ENCODE measurements around the gene ADGRD2. TPM values are rescaled to one million over a fixed set of nuclear protein-coding genes. Genes with fewer than 3 reads are reported as not detected.

Gene ADGRD2
- polyA plus RNA-seq, 1 donor (not counting 4 experiments of a cell fraction or from before 2014, with no cell fraction given), result not detected

DNA sequence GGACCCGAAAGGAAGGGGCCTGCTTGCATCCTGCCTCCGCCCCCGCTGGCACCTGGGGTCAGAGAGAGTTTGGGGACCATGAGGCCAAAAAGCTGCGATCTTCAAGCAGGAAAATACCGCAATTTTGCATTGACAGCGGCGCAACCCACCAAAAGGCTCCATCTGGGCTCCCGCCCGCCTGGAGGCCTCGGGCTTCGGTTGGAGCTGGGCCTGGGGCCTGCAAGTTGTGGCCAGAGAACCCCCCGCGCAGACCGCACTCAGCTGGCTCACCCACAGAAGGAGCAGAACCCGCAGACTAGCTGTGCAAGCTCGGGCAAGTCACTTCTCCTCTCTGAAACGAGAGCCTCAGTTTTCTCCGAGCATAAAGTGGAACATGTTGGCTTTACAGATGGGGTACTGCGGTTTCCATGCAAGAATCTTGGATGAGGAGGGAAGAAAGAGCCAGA is 55.7 kb downstream of the ADGRD2 start:
- H3K27me3 ChIP-seq (ENCODE audit: control insufficient read depth, extremely low read depth, insufficient read depth, low read length), result peaks cover 51% of the 10 kb centered on the region
- H3K27ac ChIP-seq (ENCODE audit: control insufficient read depth, insufficient read depth, low read length), result no peak overlapping the region
- no peaks in the 10 kb centered on the region for H4K20me1 ChIP-seq (ENCODE audit: control insufficient read depth, extremely low read depth, insufficient read depth, low read length)
- H3K4me3 ChIP-seq (ENCODE audit: control insufficient read depth in 2 of 3, extremely low read depth in 1 of 3, insufficient read depth in 2 of 3, low read depth in 1 of 3, low read length in 3 of 3), result no peak overlapping the region
- no peaks in the 10 kb centered on the region for H3K9me3 ChIP-seq (ENCODE audit: control insufficient read depth, low read depth, low read length)
- FAIRE-seq (no peak), DNase-seq (ENCODE audit: low read depth, low spot score) (no peak)
- TF ChIP-seq CTCF (optimal IDR thresholded peaks at IDR 0.05 in 1 of 3, IDR thresholded peaks at IDR 0.05 in 1 of 3, conservative IDR thresholded peaks at IDR 0.05 in 1 of 3; ENCODE audit: extremely low read depth in 1 of 3, insufficient read depth in 2 of 3, low read length in 3 of 3), result no peak
- TF ChIP-seq EZH2 (IDR thresholded peaks at IDR 0.05; ENCODE audit: low read length), result no peak
- H3K79me2 ChIP-seq (ENCODE audit: control insufficient read depth, insufficient read depth, low read length), result no peaks in the 10 kb centered on the region
- H3K36me3 ChIP-seq (ENCODE audit: control insufficient read depth in 2 of 2, extremely low read depth in 1 of 2, insufficient read depth in 2 of 2, low read length in 2 of 2), result no peaks in the 10 kb centered on the region
- no peaks in the 10 kb centered on the region for H3K9me1 ChIP-seq (ENCODE audit: control insufficient read depth, extremely low read depth, insufficient read depth, low read length)
- no peak overlapping the region for H3K9ac ChIP-seq (ENCODE audit: control insufficient read depth, extremely low read depth, insufficient read depth, low read length)
- H3K4me2 ChIP-seq (ENCODE audit: control insufficient read depth, extremely low read depth, insufficient read depth, low read depth, low read length), result peak overlapping the region; percentile 27
- dilution Hi-C loops (cut with MboI; ENCODE audit: extremely low pct_ligation_motif_present, low sequenced_read_pairs), result no loop called here
- no peak overlapping the region for H2AFZ ChIP-seq (ENCODE audit: control insufficient read depth, low read length)
- H3K4me1 ChIP-seq (ENCODE audit: control insufficient read depth, extremely low read depth, insufficient read depth, low read length), result peaks cover 9% of the 10 kb centered on the region

- peaks cover 46% of the 10 kb centered on the region for H3K27me3 ChIP-seq (ENCODE audit: control insufficient read depth, extremely low read depth, insufficient read depth, low read length)
- no peaks in the 10 kb centered on the region for H3K36me3 ChIP-seq (ENCODE audit: control insufficient read depth in 2 of 2, extremely low read depth in 1 of 2, insufficient read depth in 2 of 2, low read length in 2 of 2)
- H3K9ac ChIP-seq (ENCODE audit: control insufficient read depth, extremely low read depth, insufficient read depth, low read length), result no peak overlapping the region
Observed at GRCh38 chr9:124506433-124506832, 56.2 kb downstream of the ADGRD2 start.

More at GRCh38 chr9:124506433-124506832, 56.2 kb downstream of the ADGRD2 start:
- Histone ChIP-seq H3K9me1 (ENCODE audit: control insufficient read depth, extremely low read depth, insufficient read depth, low read length) (no peaks in the 10 kb centered on the region), H4K20me1 (ENCODE audit: control insufficient read depth, extremely low read depth, insufficient read depth, low read length) (no peaks in the 10 kb centered on the region), H3K9me3 (ENCODE audit: control insufficient read depth, low read depth, low read length) (no peaks in the 10 kb centered on the region), H2AFZ (ENCODE audit: control insufficient read depth, low read length) (no peak overlapping the region), H3K4me2 (ENCODE audit: control insufficient read depth, extremely low read depth, insufficient read depth, low read depth, low read length) (peak overlapping the region; percentile 27), H3K79me2 (ENCODE audit: control insufficient read depth, insufficient read depth, low read length) (no peaks in the 10 kb centered on the region), H3K27ac (ENCODE audit: control insufficient read depth, insufficient read depth, low read length) (no peak overlapping the region), H3K4me1 (ENCODE audit: control insufficient read depth, extremely low read depth, insufficient read depth, low read length) (peaks cover 9% of the 10 kb centered on the region), H3K4me3 (ENCODE audit: control insufficient read depth in 2 of 3, extremely low read depth in 1 of 3, insufficient read depth in 2 of 3, low read depth in 1 of 3, low read length in 3 of 3) (no peak overlapping the region)
- FAIRE-seq, result no peak
- no peak for DNase-seq (ENCODE audit: low read depth, low spot score)
- TF ChIP-seq CTCF (optimal IDR thresholded peaks at IDR 0.05 in 1 of 3, IDR thresholded peaks at IDR 0.05 in 1 of 3, conservative IDR thresholded peaks at IDR 0.05 in 1 of 3; ENCODE audit: extremely low read depth in 1 of 3, insufficient read depth in 2 of 3, low read length in 3 of 3), result no peak
- no peak for TF ChIP-seq EZH2 (IDR thresholded peaks at IDR 0.05; ENCODE audit: low read length)
- dilution Hi-C loops (cut with MboI; ENCODE audit: extremely low pct_ligation_motif_present, low sequenced_read_pairs), result no loop called here

Measured in keratinocyte (primary cell).